GM19025 (cell line): ENCODE data around the gene TRPV6.

Experiments used
- ATAC-seq: cut with Tn5 transposase; IDR thresholded peaks from one replicate; pipeline ENCODE4 v1.9.1; 2021; ENCODE audit warnings: mild to moderate bottlenecking, low read depth, moderate library complexity; ENCODE audit not compliant: unreplicated experiment

The TRPV6 gene

DNA sequence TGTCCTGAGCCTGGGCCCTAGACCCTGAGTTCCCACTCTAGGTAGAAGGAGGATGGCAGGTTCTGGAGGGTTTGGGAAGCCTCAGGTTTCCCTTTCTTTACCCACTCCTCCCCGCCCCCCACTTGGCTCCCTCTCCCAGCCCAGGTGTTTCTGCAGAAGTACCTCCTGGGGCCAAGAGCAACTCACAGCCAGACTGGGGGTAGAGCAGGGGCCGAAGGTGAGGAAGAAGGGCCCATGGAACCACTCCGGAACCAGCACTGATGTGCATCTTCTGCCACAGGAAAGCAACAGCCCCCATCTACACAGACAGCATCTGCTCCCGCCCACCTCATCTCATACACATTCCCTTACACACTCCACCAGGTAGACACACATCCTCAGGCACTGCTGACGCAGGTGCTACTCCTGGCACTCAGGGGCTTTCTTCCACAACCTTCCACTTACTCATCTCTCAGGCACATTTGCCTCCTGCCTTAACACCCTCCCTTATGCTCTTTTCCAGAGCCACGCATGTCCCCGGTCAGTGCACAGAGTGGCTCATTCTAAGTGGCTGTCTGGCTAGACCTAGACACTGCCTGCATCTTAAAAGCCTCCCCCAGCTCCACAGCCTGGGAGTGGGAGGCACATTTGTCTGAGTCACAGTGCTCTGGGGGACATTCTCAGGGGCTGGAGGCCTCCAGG is 28.8 kb downstream of the TRPV6 start:
- ATAC-seq: no peak

DNA sequence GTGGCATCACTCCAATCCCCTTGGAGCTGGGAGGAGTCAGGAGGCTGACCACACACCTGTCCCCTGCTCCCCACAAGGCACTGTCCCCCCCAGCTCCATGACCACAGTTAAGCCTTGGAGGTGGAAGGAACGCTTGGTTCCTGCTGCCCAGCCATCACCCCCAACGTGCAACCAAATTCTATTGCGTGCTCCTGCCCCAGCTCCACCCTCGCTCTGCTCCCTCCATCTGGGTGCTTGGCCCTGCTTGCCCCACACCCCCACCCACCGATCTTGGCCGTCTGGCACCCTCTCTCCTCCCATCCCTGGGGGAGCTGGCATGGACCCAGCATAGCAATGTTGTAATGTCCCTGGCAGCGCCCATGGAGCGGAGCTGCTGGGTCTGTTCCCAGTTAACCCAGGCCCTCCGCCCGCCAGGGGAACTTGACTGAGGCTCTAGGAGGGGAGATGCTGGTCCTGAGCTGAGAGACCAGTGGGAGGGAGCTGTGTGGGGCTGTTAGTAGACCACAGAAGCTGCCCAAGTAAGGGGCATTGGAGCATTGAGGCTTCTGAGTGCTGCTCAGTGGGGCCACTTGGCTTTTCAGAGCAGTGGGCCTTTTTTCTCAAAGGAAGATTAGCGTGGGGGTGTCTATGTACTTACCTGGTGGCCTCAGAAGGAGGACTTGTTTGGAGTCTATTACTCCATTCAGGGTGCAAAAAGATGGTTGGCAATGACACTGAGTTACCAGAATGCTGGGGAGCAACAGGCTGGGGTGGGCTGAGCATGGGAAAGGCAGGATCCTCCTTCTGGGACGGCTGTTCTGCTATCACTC is 29.6 kb downstream of the TRPV6 start:
- ATAC-seq: no peak

DNA sequence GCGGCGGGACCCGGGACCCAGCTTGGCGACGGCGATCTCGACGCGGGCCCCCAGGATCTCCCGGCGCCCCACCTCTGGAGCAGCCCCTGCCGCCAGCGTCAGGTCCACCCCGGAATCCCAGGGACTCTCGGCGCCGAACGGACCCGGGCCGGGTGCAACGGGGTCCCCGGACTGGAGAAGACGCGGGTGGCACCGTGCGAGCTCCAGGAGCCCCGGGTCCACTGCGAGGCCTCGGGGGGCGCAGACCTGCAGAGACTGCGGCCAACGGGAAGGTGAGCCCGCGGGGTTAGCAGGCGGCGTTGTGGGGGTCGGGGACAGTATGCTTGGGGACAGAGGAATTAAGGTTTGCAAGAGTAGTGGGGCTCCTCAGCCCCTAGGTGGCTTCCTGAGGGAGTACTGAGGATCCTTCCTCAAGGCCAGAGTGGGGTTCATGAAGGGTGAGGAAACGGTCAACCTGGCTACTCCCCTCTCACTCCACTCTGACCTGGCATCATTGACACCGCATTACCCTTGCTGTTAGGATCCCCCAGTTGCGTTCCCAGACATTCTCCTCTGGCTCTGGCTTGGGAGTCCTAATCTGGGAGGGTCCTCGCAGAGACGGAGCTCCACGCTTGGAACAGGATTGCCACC is 30.3 kb downstream of the TRPV6 start:
- no peak for ATAC-seq

DNA sequence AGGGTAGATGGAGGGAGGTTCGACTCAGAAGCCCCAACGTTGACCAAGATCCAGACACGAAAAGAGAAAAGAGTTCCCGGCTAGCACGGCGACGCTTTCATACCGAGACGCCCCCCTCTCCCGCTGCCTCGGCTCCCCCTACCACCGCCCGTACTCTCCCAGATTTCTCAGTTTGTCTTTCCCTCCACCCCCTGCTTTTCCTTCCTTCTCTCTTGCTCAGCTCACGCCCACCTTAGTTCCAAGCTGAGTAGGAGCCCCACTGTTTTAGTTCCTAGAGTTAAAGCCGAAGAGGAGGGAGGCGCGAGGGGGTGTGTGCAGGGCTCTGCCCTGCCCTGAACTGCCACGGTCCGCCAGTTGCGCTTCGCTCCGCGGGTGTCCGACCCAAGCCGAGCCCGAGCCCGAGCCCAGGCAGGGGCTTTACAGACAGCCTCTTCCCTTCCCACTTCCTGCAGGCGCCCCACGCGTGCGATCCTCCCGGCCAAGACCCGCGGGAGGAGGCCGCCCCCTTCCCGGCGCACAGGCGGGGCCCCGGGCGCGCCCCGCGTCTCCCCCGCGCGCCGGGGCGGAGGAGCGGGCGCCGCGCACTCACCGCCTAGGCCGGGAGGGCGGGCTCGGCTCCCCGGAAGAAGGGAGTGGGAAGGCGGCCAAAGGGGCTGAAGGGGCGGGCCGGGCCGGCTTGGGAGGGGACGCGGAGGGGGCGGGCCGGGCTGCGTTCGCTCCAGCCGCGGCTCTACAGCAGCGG is 31.0 kb downstream of the TRPV6 start, which contains the start of gene EPHB6:
EPHB6 (plus strand) TSS at position 705 of the 742 bp plus-strand sequence. CDS start 8,152 bp downstream, outside the sequence.
- ATAC-seq: peak; percentile 42

DNA sequence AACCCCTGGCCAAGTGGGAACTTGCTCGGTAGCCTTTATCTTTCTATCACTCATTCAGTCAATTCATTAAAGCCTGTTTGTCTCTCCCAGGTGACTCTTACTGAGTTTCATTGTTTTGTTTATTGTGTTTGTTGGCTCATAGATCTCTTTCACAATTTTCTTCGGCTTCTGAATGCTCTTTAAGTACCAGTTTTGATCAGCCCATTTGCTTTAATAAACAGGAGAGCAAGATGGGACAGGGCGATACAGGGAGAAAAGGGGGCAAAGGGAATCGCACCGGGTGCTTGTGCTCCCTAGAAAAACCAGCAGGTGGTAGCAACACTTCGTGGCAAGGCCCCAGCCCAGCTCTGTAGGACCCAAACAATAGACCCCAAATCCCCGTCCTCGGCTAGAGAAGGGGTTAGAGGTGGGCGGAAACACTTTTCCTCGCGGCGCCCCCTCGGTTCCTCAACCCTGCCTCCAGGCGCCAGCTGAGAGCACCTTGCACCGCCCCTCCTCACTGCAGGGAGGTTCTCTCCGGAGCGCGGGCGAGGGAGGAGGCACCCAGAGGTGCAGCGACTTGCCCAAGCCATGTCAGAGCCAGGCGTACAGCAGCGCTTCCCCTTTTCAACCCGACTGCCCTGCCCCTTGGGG is 31.7 kb downstream of the TRPV6 start:
- peak; percentile 72 for ATAC-seq

DNA sequence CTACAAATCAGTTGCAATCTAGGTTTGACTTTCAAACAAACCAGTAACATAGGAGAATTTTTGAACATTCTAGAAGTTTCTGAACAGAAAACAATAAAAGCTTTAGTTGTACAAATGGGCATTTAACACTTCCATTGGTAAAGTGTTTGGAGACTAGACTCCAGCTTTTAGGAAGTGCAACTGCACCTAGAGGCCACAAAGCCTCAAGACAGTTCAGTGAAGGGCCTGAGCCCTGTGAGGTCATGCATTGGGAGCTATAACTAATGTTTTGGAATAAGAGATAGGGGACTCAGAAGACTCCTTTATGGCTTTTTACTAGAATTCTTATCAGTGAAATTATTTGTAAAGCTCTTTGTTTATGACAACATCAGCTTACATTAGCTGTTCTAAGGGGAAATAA is 33.6 kb downstream of the TRPV6 start:
- no peak for ATAC-seq

DNA sequence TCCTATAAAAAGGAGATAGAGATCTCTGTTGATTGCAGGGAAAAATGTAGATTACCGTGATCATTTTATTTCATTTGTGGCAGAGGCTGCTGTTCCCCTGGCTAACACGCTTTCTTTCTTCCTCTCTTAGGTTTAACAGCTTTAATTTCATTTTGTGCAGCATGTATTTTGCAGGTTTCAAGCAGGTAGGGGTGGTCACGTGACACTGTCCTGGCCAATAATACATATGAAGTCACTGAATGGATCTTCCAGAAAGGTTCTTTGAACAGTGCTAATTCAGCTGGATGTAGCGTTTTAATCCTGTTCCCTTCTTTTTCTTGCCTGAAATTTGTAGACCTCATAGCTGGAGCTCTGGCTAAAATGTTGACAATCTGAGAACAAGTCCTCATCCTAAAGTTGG is 34.3 kb downstream of the TRPV6 start:
- no peak for ATAC-seq

DNA sequence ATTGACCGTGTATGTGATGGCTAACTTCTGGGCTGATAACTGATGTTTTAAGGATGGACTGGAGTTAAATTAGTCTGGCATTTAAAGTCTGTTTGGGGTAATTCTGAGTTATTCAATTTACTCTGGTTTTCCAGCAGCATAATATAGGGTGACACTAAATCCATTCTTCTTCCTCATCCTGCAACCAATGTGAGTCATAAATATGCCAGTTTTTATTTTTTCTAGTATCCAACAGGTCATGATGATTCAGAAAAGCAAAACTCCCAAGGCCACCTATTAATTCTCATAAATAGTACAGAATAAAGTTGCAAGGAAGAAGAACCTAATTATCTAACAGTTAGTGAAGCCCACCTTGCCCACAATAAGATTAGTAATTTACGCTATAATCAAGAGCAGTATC is 38.2 kb downstream of the TRPV6 start:
- ATAC-seq: no peak

DNA sequence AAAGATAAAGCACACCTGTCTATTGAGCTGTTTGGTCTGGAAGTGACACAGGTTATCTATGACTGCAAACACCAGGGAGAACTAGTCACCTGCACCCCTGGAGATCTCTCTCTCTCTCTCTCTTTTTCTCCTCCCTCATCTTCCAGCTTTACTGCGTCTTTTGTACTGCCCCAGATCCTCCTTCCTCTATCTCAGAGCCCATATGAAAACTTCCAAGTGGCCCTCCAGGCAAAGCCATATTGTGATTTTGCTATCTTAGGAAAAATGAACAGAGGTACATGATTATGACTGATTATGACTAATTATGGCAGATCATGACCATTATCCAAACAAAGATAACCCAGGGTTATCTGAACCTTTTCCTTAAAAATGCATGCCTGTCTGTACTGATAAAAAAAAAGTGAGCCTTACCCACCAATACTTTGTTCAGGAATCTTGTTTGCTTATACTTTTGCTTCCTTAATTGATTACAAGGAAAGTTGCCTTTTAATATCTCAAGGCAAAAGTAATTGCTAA is 43.2 kb downstream of the TRPV6 start:
- no peak for ATAC-seq

DNA sequence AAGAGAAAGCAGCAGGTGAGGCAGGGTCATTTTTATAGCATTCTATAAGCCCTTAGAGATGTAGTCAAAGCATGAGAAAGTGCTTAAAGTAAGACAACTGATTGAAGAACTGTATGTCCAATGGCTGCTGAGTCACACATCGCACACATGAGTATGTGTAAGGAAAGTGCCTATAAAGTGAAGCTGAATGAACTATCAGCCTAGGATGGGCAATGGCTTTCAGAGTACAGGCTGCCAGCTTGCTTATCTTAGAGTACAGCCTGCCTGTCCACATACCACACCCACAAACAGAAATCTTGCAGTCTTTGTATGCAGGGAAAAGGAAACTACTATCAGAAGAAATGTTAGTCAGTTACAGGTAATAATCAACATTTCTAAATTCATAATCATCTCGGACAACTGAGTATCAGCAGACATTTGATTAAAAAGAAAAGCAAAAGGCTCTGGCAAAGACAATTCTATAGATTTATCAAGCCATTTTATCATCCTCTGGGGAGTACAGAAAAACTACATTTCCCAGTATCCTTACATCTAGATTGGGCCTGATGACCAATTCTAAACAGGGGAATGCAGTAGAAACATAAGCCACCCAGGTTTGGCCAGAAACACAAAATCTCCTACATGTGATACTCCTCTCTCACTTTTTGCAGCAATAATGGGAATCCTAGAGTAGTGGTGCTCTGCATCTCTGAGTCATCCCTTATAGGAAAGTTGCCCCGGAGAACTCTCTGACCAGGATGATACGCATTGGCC is 46.9 kb downstream of the TRPV6 start:
- ATAC-seq: no peak

DNA sequence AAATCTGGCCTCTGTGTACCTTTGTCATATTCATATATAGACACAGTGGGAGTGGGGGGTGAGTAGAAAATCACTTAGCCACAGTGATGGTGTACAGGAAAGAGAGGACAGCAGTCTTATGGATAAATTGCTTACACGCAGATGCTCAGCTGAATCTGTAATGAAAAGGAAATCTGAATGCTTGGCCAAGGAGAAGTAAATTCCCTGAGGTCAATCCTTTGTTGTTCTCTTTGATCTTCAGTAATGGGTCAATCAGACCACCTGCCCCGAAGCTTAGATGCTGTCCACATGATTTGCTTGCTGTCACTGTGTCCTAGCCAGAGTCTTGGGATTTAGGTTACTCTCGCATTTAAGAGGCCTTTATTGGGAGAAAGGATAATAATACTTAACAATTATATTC is 49.1 kb downstream of the TRPV6 start:
- no peak for ATAC-seq

DNA sequence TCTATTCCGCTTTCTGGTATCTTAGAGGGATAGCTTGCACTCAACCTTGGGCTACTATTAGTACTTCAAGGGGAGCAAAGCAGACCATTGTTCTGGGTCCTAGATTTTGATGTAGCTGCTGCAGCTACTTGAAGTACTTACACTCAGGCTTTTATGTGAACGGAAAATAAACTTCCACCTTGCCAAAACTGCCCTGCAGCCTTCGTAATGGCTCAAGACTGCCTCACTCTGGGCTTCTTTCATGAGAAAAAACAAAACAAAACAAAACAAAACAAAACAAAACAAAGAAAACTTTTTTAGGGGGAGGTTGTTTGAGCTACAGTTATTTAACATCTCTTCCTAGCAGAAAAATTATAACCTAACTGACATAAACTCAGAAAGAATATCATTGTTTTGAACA is 50.1 kb downstream of the TRPV6 start:
- no peak for ATAC-seq

DNA sequence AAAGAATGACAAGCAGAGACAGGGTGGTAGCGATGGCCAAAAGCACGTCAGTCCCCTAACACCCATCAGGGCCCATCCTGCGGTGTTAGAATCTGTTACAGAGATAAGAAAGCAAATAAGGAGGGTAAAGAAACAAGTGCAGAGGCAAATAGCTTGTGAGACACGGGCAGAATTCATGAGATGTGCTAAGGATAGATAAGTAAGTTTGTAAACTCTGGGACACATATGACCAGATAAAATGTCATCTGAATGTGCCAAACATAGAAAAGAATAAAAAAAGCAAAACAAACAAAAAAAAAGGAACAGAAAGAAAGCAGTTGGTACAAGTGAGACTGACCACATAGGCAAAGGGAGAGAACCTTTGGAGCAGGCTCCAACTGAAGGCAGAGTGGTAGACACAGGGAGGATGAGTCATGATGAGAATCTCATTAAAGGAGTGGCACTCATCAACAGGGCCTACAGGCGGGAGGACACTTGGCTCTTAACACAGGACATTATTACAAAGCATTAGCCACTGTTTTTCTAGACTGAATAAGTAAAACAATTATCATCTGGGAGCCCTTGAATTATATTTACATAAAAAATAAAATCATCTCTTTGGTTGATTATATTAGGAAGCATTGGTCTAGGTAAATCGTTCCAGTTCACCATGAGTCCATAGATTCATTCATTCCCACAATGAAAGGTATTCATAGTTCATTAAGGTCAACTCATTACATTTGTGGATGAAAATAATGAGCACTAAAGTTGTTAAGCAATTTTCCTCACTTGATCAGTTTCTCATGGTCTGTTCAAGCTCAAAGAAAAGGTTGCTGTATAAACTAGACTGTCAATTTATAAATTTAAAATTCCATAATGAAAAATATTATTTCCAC is 52.1 kb downstream of the TRPV6 start:
- ATAC-seq: peak; percentile 70

DNA sequence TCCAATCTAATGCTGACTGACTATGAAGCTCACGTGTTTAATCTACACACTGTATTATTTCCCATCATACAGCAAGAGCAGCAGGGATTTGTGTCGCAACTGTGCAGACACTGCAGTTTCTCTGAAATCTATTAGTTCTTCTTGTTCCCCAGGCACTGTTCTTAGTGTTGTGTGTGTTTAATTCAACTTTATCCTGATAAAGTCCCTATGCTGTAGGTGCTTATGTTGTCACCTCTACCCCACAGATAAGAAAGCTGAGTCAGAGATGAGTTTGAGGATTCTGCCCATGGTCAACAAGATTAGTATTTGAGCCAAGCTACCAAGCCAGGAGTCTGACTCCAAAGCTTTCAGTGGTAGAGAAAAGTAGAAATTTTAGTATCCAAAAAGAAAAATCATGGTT is 53.1 kb downstream of the TRPV6 start:
- no peak for ATAC-seq

DNA sequence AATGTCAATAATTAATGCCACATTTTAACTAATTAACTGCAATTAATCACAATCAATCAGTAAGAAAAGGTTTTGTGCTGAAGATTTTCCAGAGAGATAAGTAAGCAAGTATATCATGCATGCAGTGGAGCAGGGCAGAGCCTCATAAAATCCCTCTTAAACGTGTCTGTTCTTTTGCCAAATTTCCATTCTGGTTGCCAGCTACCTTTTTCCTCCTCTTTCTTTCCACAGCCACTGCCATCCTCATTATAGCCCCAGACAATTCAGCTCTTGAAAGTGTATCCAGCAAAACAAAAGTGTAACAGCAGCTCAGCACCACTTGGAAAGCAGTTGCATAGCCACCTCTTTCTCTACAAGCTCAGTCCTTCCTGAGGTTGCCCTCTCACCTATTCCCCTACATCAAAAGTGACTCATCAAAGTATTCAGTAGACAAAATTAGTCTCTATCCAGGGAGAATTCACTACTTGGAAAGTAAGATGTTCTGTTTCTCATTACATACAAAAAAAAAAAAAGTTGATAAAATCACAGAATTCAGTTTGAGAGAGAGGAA is 57.5 kb downstream of the TRPV6 start:
- no peak for ATAC-seq

DNA sequence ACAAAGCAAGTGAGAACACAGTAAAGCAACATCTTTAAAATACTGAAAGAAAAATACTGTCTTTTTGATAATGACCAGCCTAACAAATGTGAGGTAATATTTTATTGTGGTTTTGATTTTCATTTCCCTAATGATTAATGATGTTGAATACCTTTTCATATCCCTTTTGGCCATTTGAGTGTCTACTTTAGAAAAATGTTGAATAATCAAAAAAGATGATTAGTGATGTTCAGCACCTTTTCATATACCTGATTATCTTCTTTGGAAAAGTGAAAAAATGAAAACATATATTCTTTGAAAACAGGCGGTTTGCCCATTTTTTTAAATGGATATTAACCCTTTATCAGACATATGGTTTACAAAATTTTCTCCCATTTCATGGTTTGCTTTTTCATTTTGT is 62.8 kb downstream of the TRPV6 start:
- ATAC-seq: no peak
